Measurements from ENCODE around the gene INSYN1. TPM values are rescaled to one million over a fixed set of nuclear protein-coding genes. Genes with fewer than 3 reads are reported as not detected.
A peak's percentile ranks its signal among the peaks of the same experiment; 100 is the strongest.

Gene INSYN1
- total and polyA plus RNA-seq, 9 donors: 0.43 to 86.3 (median 31.1) TPM

- peaks cover 11% of the 10 kb centered on the region for H3K4me1 ChIP-seq (ENCODE audit: insufficient read depth)
- H3K9me3 ChIP-seq: no peaks in the 10 kb centered on the region
- 38 to 40% (median 38%) methylated on average over 11 of the region's 11 CpGs for WGBS, 3 donors
- DNase-seq: no peak
- intact Hi-C loops (cut with DNase I): no loop called here
- H3K27ac ChIP-seq: peak overlapping the region in 1 of 2 donors; percentile 13
- TF ChIP-seq POLR2A (IDR thresholded peaks at IDR 0.05) (no peak), EP300 (IDR thresholded peaks at IDR 0.05) (no peak), CTCF (IDR thresholded peaks at IDR 0.05) (no peak)
- H3K4me3 ChIP-seq: no peak overlapping the region
- no peaks in the 10 kb centered on the region for H3K36me3 ChIP-seq
- H3K27me3 ChIP-seq: no peaks in the 10 kb centered on the region
These were observed 7.5 kb upstream of the INSYN1 start for GRCh38 chr15:73760330-73761329.

GRCh38 chr15:73758461-73758860, 5.3 kb upstream of the INSYN1 start:
- 65 to 68% (median 68%) methylated on average over 5 of the region's 5 CpGs for WGBS, 3 donors
- H3K27me3 ChIP-seq: no peaks in the 10 kb centered on the region
- H3K9me3 ChIP-seq: no peaks in the 10 kb centered on the region
- no peaks in the 10 kb centered on the region for H3K36me3 ChIP-seq
- TF ChIP-seq EP300 (IDR thresholded peaks at IDR 0.05): no peak
- no peak for TF ChIP-seq CTCF (IDR thresholded peaks at IDR 0.05)
- TF ChIP-seq POLR2A (IDR thresholded peaks at IDR 0.05): no peak
- peaks cover 2% of the 10 kb centered on the region for H3K4me1 ChIP-seq (ENCODE audit: insufficient read depth)
- intact Hi-C loops (cut with DNase I): no loop called here
- DNase-seq: no peak
- H3K27ac ChIP-seq: no peak overlapping the region
- H3K4me3 ChIP-seq: no peak overlapping the region

- intact Hi-C loops (cut with DNase I): no loop called here
- H3K27me3 ChIP-seq: no peaks in the 10 kb centered on the region
- TF ChIP-seq CTCF (IDR thresholded peaks at IDR 0.05) (no peak), EP300 (IDR thresholded peaks at IDR 0.05) (no peak), POLR2A (IDR thresholded peaks at IDR 0.05) (no peak)
- H3K4me1 ChIP-seq (ENCODE audit: insufficient read depth): no peaks in the 10 kb centered on the region
- H3K27ac ChIP-seq: no peak overlapping the region
- DNase-seq: no peak
- no peak overlapping the region for H3K4me3 ChIP-seq
- no peaks in the 10 kb centered on the region for H3K9me3 ChIP-seq
- no peaks in the 10 kb centered on the region for H3K36me3 ChIP-seq
These were observed 4.4 kb upstream of the INSYN1 start for GRCh38 chr15:73757571-73757970.

GRCh38 chr15:73756947-73757513, 3.9 kb upstream of the INSYN1 start:
- no peaks in the 10 kb centered on the region for H3K9me3 ChIP-seq
- no peaks in the 10 kb centered on the region for H3K27me3 ChIP-seq
- H3K36me3 ChIP-seq: no peaks in the 10 kb centered on the region
- no peak overlapping the region for H3K27ac ChIP-seq
- H3K4me3 ChIP-seq: no peak overlapping the region
- TF ChIP-seq EP300 (IDR thresholded peaks at IDR 0.05): no peak
- 57 to 60% (median 59%) methylated on average over 3 of the region's 3 CpGs for WGBS, 3 donors
- no peaks in the 10 kb centered on the region for H3K4me1 ChIP-seq (ENCODE audit: insufficient read depth)
- no peak for DNase-seq
- intact Hi-C loops (cut with DNase I): no loop called here

- no peak overlapping the region for H3K4me3 ChIP-seq
- H3K27me3 ChIP-seq: no peaks in the 10 kb centered on the region
- no peak for DNase-seq
- H3K27ac ChIP-seq: no peak overlapping the region
- TF ChIP-seq CTCF (IDR thresholded peaks at IDR 0.05): no peak
- no peak for TF ChIP-seq POLR2A (IDR thresholded peaks at IDR 0.05)
- no peak for TF ChIP-seq EP300 (IDR thresholded peaks at IDR 0.05)
- no peaks in the 10 kb centered on the region for H3K36me3 ChIP-seq
- H3K9me3 ChIP-seq: no peaks in the 10 kb centered on the region
- WGBS, 3 donors: 48 to 72% (median 55%) methylated on average over 2 of the region's 2 CpGs
- intact Hi-C loops (cut with DNase I): no loop called here
- H3K4me1 ChIP-seq (ENCODE audit: insufficient read depth): peaks cover under 1% of the 10 kb centered on the region
These were observed 3.2 kb upstream of the INSYN1 start for GRCh38 chr15:73756390-73756789.

Data from ovary (tissue), 9 donors.